Sigmoid colon (tissue), 4 donors: Measurements from ENCODE around the gene TANGO2.

ENCODE experiments used
- EP300 ChIP-seq, 4 donors: sonication (generic); formaldehyde crosslinking; IDR thresholded peaks; one replicate each; pipeline ENCODE4 v1.6.1; 2017; ENCODE audit warnings: antibody characterized with exemption in 4 of 4
- TF ChIP-seq, protein P1 (sequence below), 4 experiments: fragments of 450-650 bp in 3 of 4; fragments of 200-600 bp in 1 of 4; IDR thresholded peaks; one replicate each; pipeline ENCODE4 v1.5.1; 2016 to 2019; ENCODE audit warnings: antibody characterized with exemption in 4 of 4, mild to moderate bottlenecking in 3 of 4, moderate library complexity in 2 of 4

GRCh38 chr22:20076627-20077172 lies 55.8 kb downstream of the TANGO2 start:
- TF ChIP-seq, protein P1, sequence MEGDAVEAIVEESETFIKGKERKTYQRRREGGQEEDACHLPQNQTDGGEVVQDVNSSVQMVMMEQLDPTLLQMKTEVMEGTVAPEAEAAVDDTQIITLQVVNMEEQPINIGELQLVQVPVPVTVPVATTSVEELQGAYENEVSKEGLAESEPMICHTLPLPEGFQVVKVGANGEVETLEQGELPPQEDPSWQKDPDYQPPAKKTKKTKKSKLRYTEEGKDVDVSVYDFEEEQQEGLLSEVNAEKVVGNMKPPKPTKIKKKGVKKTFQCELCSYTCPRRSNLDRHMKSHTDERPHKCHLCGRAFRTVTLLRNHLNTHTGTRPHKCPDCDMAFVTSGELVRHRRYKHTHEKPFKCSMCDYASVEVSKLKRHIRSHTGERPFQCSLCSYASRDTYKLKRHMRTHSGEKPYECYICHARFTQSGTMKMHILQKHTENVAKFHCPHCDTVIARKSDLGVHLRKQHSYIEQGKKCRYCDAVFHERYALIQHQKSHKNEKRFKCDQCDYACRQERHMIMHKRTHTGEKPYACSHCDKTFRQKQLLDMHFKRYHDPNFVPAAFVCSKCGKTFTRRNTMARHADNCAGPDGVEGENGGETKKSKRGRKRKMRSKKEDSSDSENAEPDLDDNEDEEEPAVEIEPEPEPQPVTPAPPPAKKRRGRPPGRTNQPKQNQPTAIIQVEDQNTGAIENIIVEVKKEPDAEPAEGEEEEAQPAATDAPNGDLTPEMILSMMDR (IDR thresholded peaks at IDR 0.05): no peak
- no peak for TF ChIP-seq EP300 (IDR thresholded peaks at IDR 0.05)
